Sigmoid colon (tissue), 7 donors: ENCODE data around the gene HPS3. TPM values are rescaled to one million over a fixed set of nuclear protein-coding genes. Genes with fewer than 3 reads are reported as not detected.

Experiments used
- DNase-seq: peaks from one replicate; pipeline ENCODE4 v3.0.0-alpha.2; 2019
- H3K27ac ChIP-seq, 4 donors: fragments of 200-600 bp; sonication (generic); one replicate each; pipeline ENCODE4 v1.5.1; 2016 to 2019; ENCODE audit warnings: mild to moderate bottlenecking in 1 of 4
- H3K27me3 ChIP-seq, 3 donors: fragments of 200-600 bp; sonication (generic); one replicate each; pipeline ENCODE4 v1.5.1; 2019; ENCODE audit warnings: mild to moderate bottlenecking in 1 of 3
- H3K36me3 ChIP-seq, 4 donors: fragments of 200-600 bp; sonication (generic); one replicate each; pipeline ENCODE4 v1.5.1; 2016 to 2019
- H3K4me1 ChIP-seq, 4 donors: fragments of 200-600 bp; sonication (generic); one replicate each; pipeline ENCODE4 v1.5.1; 2017 to 2019
- H3K4me3 ChIP-seq, 4 donors: fragments of 200-600 bp; sonication (generic); one replicate each; pipeline ENCODE4 v1.5.1; 2017 to 2019; ENCODE audit warnings: mild to moderate bottlenecking in 2 of 4, moderate library complexity in 1 of 4
- H3K9me3 ChIP-seq, 4 donors: fragments of 200-600 bp in 3 of 4; sonication (generic) in 3 of 4; one replicate each; pipeline versions ENCODE4 v1.5.1 to v1.6.1; 2013 to 2019
- CTCF ChIP-seq, 4 experiments: fragments of 450-650 bp in 3 of 4; fragments of 200-600 bp in 1 of 4; IDR thresholded peaks; one replicate each; pipeline ENCODE4 v1.5.1; 2016 to 2019; ENCODE audit warnings: antibody characterized with exemption in 4 of 4, mild to moderate bottlenecking in 3 of 4, moderate library complexity in 2 of 4
- EP300 ChIP-seq, 4 donors: sonication (generic); formaldehyde crosslinking; IDR thresholded peaks; one replicate each; pipeline ENCODE4 v1.6.1; 2017; ENCODE audit warnings: antibody characterized with exemption in 4 of 4
- POLR2A ChIP-seq, 2 donors: fragments of 450-650 bp; IDR thresholded peaks; one replicate each; pipeline ENCODE4 v1.6.1; 2016; ENCODE audit warnings: antibody characterized with exemption in 2 of 2, mild to moderate bottlenecking in 2 of 2, moderate library complexity in 2 of 2
- POLR2AphosphoS5 ChIP-seq, 4 donors: sonication (generic); formaldehyde crosslinking; IDR thresholded peaks; one replicate each; pipeline ENCODE4 v1.6.1; 2017; ENCODE audit warnings: antibody characterized with exemption in 4 of 4
- WGBS, 2 donors: extraction: QIAGEN DNeasy Blood & Tissue Kit; methylation state at CpG; one replicate each; pipeline ENCODE4 v1.1.7; 2013; 5-methylcytosine and 5-hydroxymethylcytosine counted together
- intact Hi-C: fragments of 100-400 bp; cut with DNase I; formaldehyde crosslinking; loops from one replicate; pipeline ENCODE4 v1.15.1; 2023
- polyA plus RNA-seq, 3 donors: library from polyadenylated mRNA; stranded (reverse); fragments of 200-250 nt; gene quantifications; one replicate each; pipeline ENCODE4 v1.2.3, GENCODE V29; 2013
- total RNA-seq, 4 donors: library from RNA; depleted of rRNA; stranded (reverse); fragments of >200 nt; gene quantifications; one replicate each; pipeline ENCODE4 v1.1.0, GENCODE V29; 2016
- donor health status: healthy with polysubstance abuse.
- donor health status: Bipolar disorder and iron deficiency.
- donor health status: healthy.

The HPS3 gene
- total and polyA plus RNA-seq, 7 donors = 7.8 to 25.3 (median 14.8) TPM

- TF ChIP-seq POLR2A (IDR thresholded peaks at IDR 0.05) (no peak), POLR2AphosphoS5 (IDR thresholded peaks at IDR 0.05) (no peak), CTCF (IDR thresholded peaks at IDR 0.05) (no peak), EP300 (IDR thresholded peaks at IDR 0.05) (no peak)
- 92 to 94% methylated on average over 4 of the region's 4 CpGs for WGBS, 2 donors
- Histone ChIP-seq H3K27ac (no peak overlapping the region), H3K9me3 (no peaks in the 10 kb centered on the region), H3K27me3 (no peaks in the 10 kb centered on the region), H3K36me3 (no peaks in the 10 kb centered on the region), H3K4me1 (no peaks in the 10 kb centered on the region), H3K4me3 (no peak overlapping the region)
- no peak for DNase-seq
- intact Hi-C loops = no loop called here
Measured at GRCh38 chr3:149101154-149101553, 28.3 kb upstream of the HPS3 start.

GRCh38 chr3:149101641-149102040 is 27.8 kb upstream of the HPS3 start:
- Histone ChIP-seq H3K27me3 (no peaks in the 10 kb centered on the region), H3K9me3 (no peaks in the 10 kb centered on the region), H3K4me1 (no peaks in the 10 kb centered on the region), H3K36me3 (no peaks in the 10 kb centered on the region), H3K27ac (no peak overlapping the region), H3K4me3 (no peak overlapping the region)
- 85 to 87% methylated on average over 3 of the region's 3 CpGs for WGBS, 2 donors
- intact Hi-C loops = no loop called here
- TF ChIP-seq POLR2AphosphoS5 (IDR thresholded peaks at IDR 0.05) (no peak), CTCF (IDR thresholded peaks at IDR 0.05) (no peak), POLR2A (IDR thresholded peaks at IDR 0.05) (no peak), EP300 (IDR thresholded peaks at IDR 0.05) (no peak)
- DNase-seq = no peak

- WGBS, 2 donors = 90% methylated on average over 3 of the region's 3 CpGs
- no peak overlapping the region for H3K27ac ChIP-seq
- H3K4me3 ChIP-seq = no peak overlapping the region
- intact Hi-C loops = no loop called here
- TF ChIP-seq EP300 (IDR thresholded peaks at IDR 0.05) = no peak
- TF ChIP-seq POLR2A (IDR thresholded peaks at IDR 0.05) = no peak
- no peak for TF ChIP-seq POLR2AphosphoS5 (IDR thresholded peaks at IDR 0.05)
- TF ChIP-seq CTCF (IDR thresholded peaks at IDR 0.05) = no peak
- H3K4me1 ChIP-seq = no peaks in the 10 kb centered on the region
- no peak for DNase-seq
- H3K9me3 ChIP-seq = no peaks in the 10 kb centered on the region
- no peaks in the 10 kb centered on the region for H3K36me3 ChIP-seq
- no peaks in the 10 kb centered on the region for H3K27me3 ChIP-seq
Measured at GRCh38 chr3:149104484-149104883, 25.0 kb upstream of the HPS3 start.

- H3K4me1 ChIP-seq = peaks cover 0 to 13% (median 10%) of the 10 kb centered on the region in 4 donors
- no peaks in the 10 kb centered on the region for H3K9me3 ChIP-seq
- H3K27ac ChIP-seq = peak overlapping the region in 1 of 4 donors; percentile 33
- no peak overlapping the region for H3K4me3 ChIP-seq
- TF ChIP-seq POLR2AphosphoS5 (IDR thresholded peaks at IDR 0.05) (no peak), CTCF (IDR thresholded peaks at IDR 0.05) (no peak), POLR2A (IDR thresholded peaks at IDR 0.05) (no peak), EP300 (IDR thresholded peaks at IDR 0.05) (no peak)
- intact Hi-C loops = no loop called here
- H3K27me3 ChIP-seq = no peaks in the 10 kb centered on the region
- H3K36me3 ChIP-seq = no peaks in the 10 kb centered on the region
- WGBS, 2 donors = 90 to 94% methylated on average over 1 of the region's 1 CpG
- DNase-seq = no peak
Measured at GRCh38 chr3:149114458-149114857, 15.0 kb upstream of the HPS3 start.

GRCh38 chr3:149115114-149115513 is 14.3 kb upstream of the HPS3 start:
- Histone ChIP-seq H3K27me3 (no peaks in the 10 kb centered on the region), H3K36me3 (no peaks in the 10 kb centered on the region), H3K4me3 (no peak overlapping the region), H3K9me3 (no peaks in the 10 kb centered on the region), H3K27ac (peak overlapping the region in 2 of 4 donors; percentile 24 to 33), H3K4me1 (peaks cover 0 to 13% (median 10%) of the 10 kb centered on the region in 4 donors)
- intact Hi-C loops = no loop called here
- WGBS, 2 donors = 84% methylated on average over 5 of the region's 5 CpGs
- no peak for DNase-seq
- TF ChIP-seq POLR2A (IDR thresholded peaks at IDR 0.05) (no peak), EP300 (IDR thresholded peaks at IDR 0.05) (no peak)
